HepG2 (cell line): ENCODE data around the gene TFEB. TPM values are rescaled to one million over a fixed set of nuclear protein-coding genes. Genes with fewer than 3 reads are reported as not detected.

ENCODE experiments used
- ATAC-seq: fragments of 200-7000 bp; cut with Tn5 transposase; 3 replicates; pipeline ENCODE4 v1.9.1; 2020; ENCODE audit warnings: mild to moderate bottlenecking, moderate library complexity
- BruUV-seq: library from RNA; stranded (reverse); fragments of 400-500 nt; replicated peaks from 2 replicates; lab custom pipeline; 2021; lab: Mats Ljungman, UMichigan
- CTCF ChIA-PET: fragments of 300-600 bp; formaldehyde crosslinking; extraction: SDS; loops from one replicate; lab custom pipeline; 2021; ENCODE audit warnings: low total read pairs, inconsistent platforms, low intra/inter-chr PET ratio; lab: Yijun Ruan, JAX
- POLR2A ChIA-PET: fragments of 350-600 bp; sonication (Branson Sonifier 250); formaldehyde crosslinking; loops from one replicate; lab custom pipeline; 2020; ENCODE audit warnings: antibody characterized with exemption, inconsistent platforms; lab: Yijun Ruan, JAX
- DNase-seq: peaks from one replicate; pipeline ENCODE4 v3.0.0-alpha.2; 2015; ENCODE audit warnings: low spot score
- FAIRE-seq: peaks from 3 replicates; lab custom pipeline; 2011; peaks lifted over from hg19 to GRCh38; lab: Jason Lieb, UNC
- H2AFZ ChIP-seq: one replicate; pipeline ENCODE4 v1.6.1; 2011; ENCODE audit warnings: low read length, inconsistent platforms
- H3K27ac ChIP-seq: fragments of 300-600 bp; 3 replicates; pipeline ENCODE4 v1.8.0; 2011; ENCODE audit warnings: mixed run types, mild to moderate bottlenecking, mixed read lengths, low read length, inconsistent platforms; ENCODE audit not compliant: insufficient read depth; ENCODE audit errors: extremely low read length
- H3K27me3 ChIP-seq, 2 experiments: fragments of 200-600 bp in 1 of 2; 2 replicates in 1 of 2; 3 replicates in 1 of 2; pipeline versions ENCODE4 v1.6.0 to v1.8.0; 2011; ENCODE audit warnings: low read length in 2 of 2, mild to moderate bottlenecking in 2 of 2, moderate library complexity in 2 of 2, inconsistent platforms in 1 of 2; ENCODE audit not compliant: insufficient read depth in 2 of 2, control insufficient read depth in 1 of 2
- H3K36me3 ChIP-seq, 2 experiments: fragments of 200-600 bp in 1 of 2; replicated peaks in 1 of 2; 2 replicates in 1 of 2; 3 replicates in 1 of 2; pipeline versions ENCODE4 v1.5.1 to v1.8.0; 2011; ENCODE audit warnings: low read length in 2 of 2, inconsistent platforms in 1 of 2; ENCODE audit not compliant: insufficient read depth in 2 of 2, control insufficient read depth in 1 of 2
- H3K4me1 ChIP-seq: 2 replicates; pipeline ENCODE4 v1.5.1; 2012; ENCODE audit warnings: low read length, inconsistent platforms; ENCODE audit not compliant: insufficient read depth
- H3K4me2 ChIP-seq: 2 replicates; pipeline ENCODE4 v1.6.0; 2011; ENCODE audit warnings: low read depth, low read length, inconsistent platforms
- H3K4me3 ChIP-seq, 3 experiments: fragments of 200-600 bp in 1 of 3; sonication (generic), shearing (Covaris generic) in 1 of 3; replicated peaks in 1 of 3; 2 replicates each; pipeline ENCODE4 v1.5.1; 2011 to 2016; ENCODE audit warnings: low read length in 3 of 3, inconsistent platforms in 2 of 3, low read depth in 2 of 3, mild to moderate bottlenecking in 2 of 3, control low read depth in 1 of 3, mixed read lengths in 1 of 3; ENCODE audit not compliant: insufficient read depth in 1 of 3
- H3K79me2 ChIP-seq: one replicate; pipeline ENCODE4 v1.6.1; 2011; ENCODE audit warnings: low read length, inconsistent platforms; ENCODE audit not compliant: insufficient read depth
- H3K9ac ChIP-seq: 2 replicates; pipeline ENCODE4 v1.6.0; 2011; ENCODE audit warnings: mild to moderate bottlenecking, low read depth, low read length, inconsistent platforms; ENCODE audit not compliant: insufficient read depth
- H3K9me3 ChIP-seq: 2 replicates; pipeline ENCODE4 v1.5.1; 2012; ENCODE audit warnings: mild to moderate bottlenecking, low read length
- H4K20me1 ChIP-seq: 2 replicates; pipeline ENCODE4 v1.6.0; 2011; ENCODE audit warnings: inconsistent platforms, mild to moderate bottlenecking, low read length, moderate library complexity; ENCODE audit not compliant: insufficient read depth
- AGO1 ChIP-seq: fragments of 200-400 bp; formaldehyde crosslinking; IDR thresholded peaks from 2 replicates; pipeline ENCODE4 v1.6.1; 2017; ENCODE audit warnings: mild to moderate bottlenecking, low read depth, low read length, moderate library complexity; ENCODE audit not compliant: poor library complexity, severe bottlenecking
- CENPX ChIP-seq: sonication (generic); formaldehyde crosslinking; IDR thresholded peaks from 2 replicates; pipeline ENCODE4 v1.9.0; 2021; ENCODE audit warnings: mild to moderate bottlenecking, missing genetic modification reagents, moderate library complexity
- PHB2 ChIP-seq: fragments of 450-650 bp; IDR thresholded peaks from 2 replicates; pipeline ENCODE4 v1.6.1; 2018; ENCODE audit not compliant: partially characterized antibody
- RARG ChIP-seq: sonication (generic); formaldehyde crosslinking; IDR thresholded peaks from 2 replicates; pipeline ENCODE4 v1.4.0; 2020; ENCODE audit warnings: low read depth, mild to moderate bottlenecking, missing genetic modification reagents
- SP1 ChIP-seq, 2 experiments: fragments of 450-650 bp in 1 of 2; sonication (generic) in 1 of 2; formaldehyde crosslinking in 1 of 2; IDR thresholded peaks; 2 replicates each; pipeline versions ENCODE4 v1.4.0 to v1.6.1; 2016 to 2020; ENCODE audit warnings: missing genetic modification reagents in 1 of 2
- YY1 ChIP-seq: IDR thresholded peaks from 2 replicates; pipeline ENCODE4 v1.6.1; 2011; ENCODE audit warnings: low read length, low read depth, moderate library complexity, mild to moderate bottlenecking; ENCODE audit not compliant: insufficient read depth, insufficient replicate concordance
- ZNF44 ChIP-seq: sonication (generic); formaldehyde crosslinking; IDR thresholded peaks from 2 replicates; pipeline ENCODE4 v1.5.1; 2020; ENCODE audit warnings: mild to moderate bottlenecking, missing genetic modification reagents
- ZNF441 ChIP-seq: sonication (generic); formaldehyde crosslinking; IDR thresholded peaks from 2 replicates; pipeline ENCODE4 v1.7.0; 2021; ENCODE audit warnings: missing genetic modification reagents, borderline replicate concordance
- ZNF841 ChIP-seq: sonication (generic); formaldehyde crosslinking; IDR thresholded peaks from 2 replicates; pipeline ENCODE4 v1.8.1; 2023; ENCODE audit warnings: missing genetic modification reagents, borderline replicate concordance
- WGBS: methylation state at CpG from one replicate; pipeline ENCODE4 v1.1.6; 2017; ENCODE audit warnings: low lambda C conversion rate; 5-methylcytosine and 5-hydroxymethylcytosine counted together
- in situ Hi-C: cut with HindIII; loops from 2 replicates; pipeline ENCODE4 v1.10.0; 2017; ENCODE audit warnings: low pct_unique_long_range_greater_than_20kb; ENCODE audit not compliant: extremely low pct_ligation_motif_present
- intact Hi-C: fragments of 100-400 bp; cut with micrococcal nuclease; formaldehyde crosslinking; loops from one replicate; pipeline ENCODE4 v1.10.0; 2022; ENCODE audit not compliant: unreplicated experiment
- polyA plus RNA-seq, 8 experiments: library from polyadenylated mRNA; depleted of rRNA in 3 of 8; stranded (reverse) in 7 of 8; unstranded in 1 of 8; fragments of >200 nt; fragmentation: Illumina TruSeq in 4 of 8; extraction: Trizol in 4 of 8; gene quantifications; 2 replicates each; pipeline versions ENCODE4 v1.2.1 to v1.2.3, GENCODE V29; 2011 to 2016; ENCODE audit warnings: low read depth in 4 of 8, missing spikeins in 1 of 8, mixed read lengths in 1 of 8; ENCODE audit not compliant: insufficient read depth in 1 of 8
- total RNA-seq, 5 experiments: library from RNA; depleted of rRNA; stranded (reverse); fragments of >200 nt; fragmentation: Illumina TruSeq; extraction: Trizol; gene quantifications; 2 replicates each; pipeline ENCODE4 v1.2.3, GENCODE V29; 2016; ENCODE audit warnings: low read depth in 1 of 5
- TF ChIP-seq, protein P1 (sequence below): sonication (generic); formaldehyde crosslinking; IDR thresholded peaks from 2 replicates; pipeline ENCODE4 v1.4.0; 2020; ENCODE audit warnings: mild to moderate bottlenecking, missing genetic modification reagents

The TFEB gene
- total and polyA plus RNA-seq, 2 of the 13 experiments (the other 11 are each of a cell fraction or from before 2014, with no cell fraction given) = 13.3 to 18.7 TPM

- ChIA-PET CTCF (no interaction called here), POLR2A (no interaction called here)
- Histone ChIP-seq H4K20me1 (no peaks in the 10 kb centered on the region), H3K4me1 (peaks cover 22% of the 10 kb centered on the region), H3K9ac (no peak overlapping the region), H3K27ac (no peak overlapping the region), H3K4me2 (peak overlapping the region; percentile 50; the same call in 1 of the 2 replicates), H3K9me3 (no peaks in the 10 kb centered on the region), H3K27me3 (peaks cover 10 to 85% of the 10 kb centered on the region in 2 experiments), H3K4me3 (no peak overlapping the region), H3K79me2 (no peaks in the 10 kb centered on the region), H3K36me3 (no peaks in the 10 kb centered on the region), H2AFZ (no peak overlapping the region)
- FAIRE-seq (no peak), DNase-seq (no peak), ATAC-seq (no peak)
- TF ChIP-seq, protein P1, sequence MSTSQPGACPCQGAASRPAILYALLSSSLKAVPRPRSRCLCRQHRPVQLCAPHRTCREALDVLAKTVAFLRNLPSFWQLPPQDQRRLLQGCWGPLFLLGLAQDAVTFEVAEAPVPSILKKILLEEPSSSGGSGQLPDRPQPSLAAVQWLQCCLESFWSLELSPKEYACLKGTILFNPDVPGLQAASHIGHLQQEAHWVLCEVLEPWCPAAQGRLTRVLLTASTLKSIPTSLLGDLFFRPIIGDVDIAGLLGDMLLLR (CRISPR knock-in tag) = no peak
- no peak for TF ChIP-seq ZNF441 (CRISPR knock-in tag)
- no peak for TF ChIP-seq YY1
- TF ChIP-seq CENPX = no peak
- TF ChIP-seq AGO1 = peak; percentile 29
- 56% methylated on average over 30 of the region's 54 CpGs for WGBS
- intact Hi-C loops (no loop called here), in situ Hi-C loops (no loop called here)
- no TSS peak for BruUV-seq
Observed at GRCh38 chr6:41637194-41638001, 98.0 kb downstream of the TFEB start.

DNA sequence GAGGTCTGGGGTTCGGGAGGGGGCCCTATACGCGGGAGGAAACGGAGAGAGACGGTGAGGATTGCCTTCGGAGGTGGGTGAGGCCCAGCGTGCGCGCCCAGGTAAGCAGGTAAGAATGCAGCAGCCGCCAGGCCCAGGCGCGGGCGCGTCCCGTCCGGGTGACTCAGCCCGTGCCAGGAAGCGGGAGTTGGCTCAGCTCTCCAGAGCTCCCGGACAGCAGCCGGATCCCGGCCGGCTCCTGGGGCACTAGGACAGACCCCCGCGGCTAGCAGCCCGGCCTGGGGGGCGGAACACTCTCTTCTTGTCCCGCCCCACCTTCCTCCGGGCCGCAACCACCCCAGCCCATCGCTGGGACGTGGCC lies 98.6 kb downstream of the TFEB start:
- ATAC-seq = no peak
- no peak for DNase-seq
- no peak overlapping the region for H3K4me2 ChIP-seq
- H3K27me3 ChIP-seq = peaks cover 10 to 83% of the 10 kb centered on the region in 2 experiments
- no TSS peak for BruUV-seq
- H3K9me3 ChIP-seq = no peaks in the 10 kb centered on the region
- TF ChIP-seq SP1 (IDR thresholded peaks at IDR 0.05) (no peak), SP1 (CRISPR knock-in tag; IDR thresholded peaks at IDR 0.05) (no peak), ZNF841 (CRISPR knock-in tag) (no peak), ZNF44 (CRISPR knock-in tag) (no peak), PHB2 (no peak), RARG (CRISPR knock-in tag) (no peak)
- intact Hi-C loops (no loop called here), in situ Hi-C loops (no loop called here)
- 70% methylated on average over 9 of the region's 31 CpGs for WGBS
- H3K9ac ChIP-seq = no peak overlapping the region
- ChIA-PET POLR2A (no interaction called here), CTCF (no interaction called here)
- H3K4me1 ChIP-seq = peaks cover 18% of the 10 kb centered on the region; the same call in 1 of the 2 replicates
- H3K79me2 ChIP-seq = no peaks in the 10 kb centered on the region
- no peak overlapping the region for H2AFZ ChIP-seq
- H3K4me3 ChIP-seq = no peak overlapping the region
- H3K27ac ChIP-seq = no peak overlapping the region
- FAIRE-seq = no peak
- H4K20me1 ChIP-seq = no peaks in the 10 kb centered on the region
- H3K36me3 ChIP-seq = no peaks in the 10 kb centered on the region
